ENCODE measurements around the gene ARL15.

Gene ARL15

DNA sequence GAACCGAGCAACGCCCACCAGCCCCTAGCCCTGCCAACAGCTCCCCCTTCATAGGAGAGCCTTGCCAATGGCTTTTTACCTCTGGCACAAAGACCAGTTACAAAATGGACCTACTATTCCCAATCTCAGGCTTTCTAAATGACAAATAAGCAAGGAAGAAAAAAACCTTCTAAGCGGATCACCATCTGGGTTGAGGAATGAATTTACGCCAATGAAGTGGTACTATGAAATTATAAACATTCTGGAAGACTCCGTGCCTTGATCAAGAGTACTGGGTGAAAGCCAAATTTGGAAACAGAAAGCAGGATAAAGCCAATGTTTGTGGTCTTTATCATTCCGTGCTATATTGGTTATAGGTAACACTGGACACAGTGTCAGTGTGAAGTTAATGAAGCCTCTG lies 378.0 kb downstream of the ARL15 start:
- no peak for DNase-seq (ENCODE audit: low read depth)

DNA sequence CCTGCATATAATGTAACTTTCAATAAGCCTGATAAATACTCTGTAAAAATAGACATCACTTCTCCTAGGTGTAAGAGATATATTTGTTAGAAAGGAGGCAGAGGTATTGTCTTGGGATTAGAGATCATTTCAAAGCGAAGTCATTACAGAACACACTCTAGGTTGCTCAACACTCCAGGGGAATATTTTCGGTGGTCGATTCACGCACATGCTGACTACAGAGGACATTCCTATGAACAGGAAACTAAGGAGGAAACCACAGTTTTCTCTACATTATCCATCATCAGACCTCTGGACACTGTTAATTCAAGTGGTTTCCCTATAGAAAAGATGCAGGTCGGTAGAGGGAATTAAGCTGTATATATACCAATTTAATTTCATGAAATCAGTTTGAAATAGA lies 379.9 kb downstream of the ARL15 start:
- no peak for DNase-seq (ENCODE audit: low read depth)

DNA sequence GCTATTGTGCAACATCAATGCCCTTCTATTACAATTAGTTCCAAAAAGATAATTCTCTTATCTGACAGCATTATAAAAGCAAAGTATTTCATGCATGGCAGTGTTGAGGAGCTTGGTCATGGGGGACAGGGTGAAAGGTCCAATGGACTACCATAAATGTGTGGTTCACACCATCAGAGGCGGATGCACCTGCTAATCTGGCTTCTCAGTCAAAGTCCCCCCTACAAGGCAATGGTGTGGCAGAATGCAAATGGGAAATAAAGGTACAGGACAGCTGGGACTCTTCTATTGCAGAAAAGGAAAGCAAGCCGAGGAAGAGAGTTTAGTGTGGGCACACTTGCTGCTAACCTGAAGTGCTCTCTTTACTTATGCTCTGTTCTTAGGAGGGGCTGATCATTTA lies 380.8 kb downstream of the ARL15 start:
- no peak for DNase-seq (ENCODE audit: low read depth)

DNA sequence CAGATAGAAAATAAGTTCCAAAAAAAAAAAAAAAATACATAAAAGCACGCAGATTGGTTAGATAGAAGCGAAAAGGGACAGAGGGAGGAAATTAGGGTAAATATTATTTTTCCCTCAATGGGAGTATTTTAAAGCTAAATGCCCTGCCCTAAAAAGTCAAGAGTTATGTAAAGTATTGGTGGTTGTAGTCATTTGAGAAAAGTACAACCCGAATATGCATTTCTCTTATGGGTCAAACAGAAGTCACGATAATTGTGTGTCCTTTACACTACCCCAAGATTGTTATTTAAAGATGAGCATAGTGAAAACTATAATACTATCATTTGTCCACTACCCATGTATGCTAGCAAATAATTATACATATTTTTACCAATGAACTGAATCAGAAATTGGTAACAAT lies 381.2 kb downstream of the ARL15 start:
- no peak for DNase-seq (ENCODE audit: low read depth)

DNA sequence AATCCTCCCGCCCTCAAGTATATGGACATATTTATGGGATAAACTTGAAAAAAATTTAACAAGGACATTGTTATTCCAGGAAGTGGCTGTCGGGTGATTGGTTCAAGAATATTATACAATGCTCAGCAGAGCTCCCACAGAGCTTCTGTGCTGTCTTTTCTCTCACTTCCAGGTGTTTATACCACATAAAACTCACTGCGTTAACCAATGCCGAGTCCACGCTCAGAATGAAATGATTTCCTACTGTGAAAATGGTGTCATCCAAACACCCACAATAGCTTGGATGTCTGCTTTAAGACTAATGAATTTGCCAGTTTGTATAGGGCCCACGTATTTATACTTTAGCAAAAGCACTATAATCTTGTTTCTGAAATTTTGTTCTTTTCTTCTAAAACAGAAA lies 381.7 kb downstream of the ARL15 start:
- no peak for DNase-seq (ENCODE audit: low read depth)

DNA sequence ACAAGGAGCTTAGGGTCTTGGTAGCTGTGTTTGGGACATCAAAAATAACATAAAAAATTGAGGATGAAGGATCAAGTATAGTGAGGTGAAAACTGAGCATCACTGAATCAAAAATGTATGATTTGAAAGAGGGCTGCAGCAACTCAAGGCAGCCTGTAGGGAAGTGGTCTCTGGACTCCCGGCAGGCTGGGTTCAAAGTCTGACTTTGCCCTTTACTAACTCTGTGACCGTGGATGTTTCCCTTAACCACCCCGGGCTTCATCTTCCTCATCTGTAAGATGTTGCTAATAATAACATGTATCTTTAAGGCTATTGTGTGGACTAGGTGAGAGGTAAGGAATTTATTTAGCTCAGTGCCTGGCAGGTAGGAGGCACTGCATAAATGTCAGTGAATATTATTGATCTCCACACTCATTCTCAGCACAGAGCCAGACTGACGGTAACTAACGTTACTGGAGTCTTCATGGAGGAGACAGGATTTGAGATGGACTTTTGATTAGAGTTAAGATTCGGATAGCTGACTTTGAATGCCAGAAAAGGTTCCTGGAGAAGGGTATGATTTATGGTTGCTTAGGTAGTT lies 382.6 kb downstream of the ARL15 start:
- no peak for DNase-seq (ENCODE audit: low read depth)

DNA sequence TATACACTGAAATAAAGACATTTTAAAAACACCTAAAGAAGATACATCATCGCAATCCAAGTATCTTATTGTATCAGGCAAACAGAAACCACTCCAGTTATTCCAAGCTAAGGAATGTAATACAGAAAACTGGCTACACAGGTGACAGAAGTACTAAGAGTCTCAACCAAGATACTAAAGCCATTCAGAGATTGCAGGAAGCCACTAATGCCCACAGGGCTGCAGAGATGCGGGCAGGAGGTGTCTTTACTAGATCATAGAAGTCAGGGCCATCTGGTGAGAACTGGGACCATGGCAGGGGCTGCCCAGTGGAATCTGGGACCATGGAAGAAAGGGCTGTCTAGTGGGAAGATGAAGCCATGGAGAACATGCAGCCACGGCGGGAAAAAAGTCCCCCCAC lies 384.3 kb downstream of the ARL15 start:
- no peak for DNase-seq (ENCODE audit: low read depth)

DNA sequence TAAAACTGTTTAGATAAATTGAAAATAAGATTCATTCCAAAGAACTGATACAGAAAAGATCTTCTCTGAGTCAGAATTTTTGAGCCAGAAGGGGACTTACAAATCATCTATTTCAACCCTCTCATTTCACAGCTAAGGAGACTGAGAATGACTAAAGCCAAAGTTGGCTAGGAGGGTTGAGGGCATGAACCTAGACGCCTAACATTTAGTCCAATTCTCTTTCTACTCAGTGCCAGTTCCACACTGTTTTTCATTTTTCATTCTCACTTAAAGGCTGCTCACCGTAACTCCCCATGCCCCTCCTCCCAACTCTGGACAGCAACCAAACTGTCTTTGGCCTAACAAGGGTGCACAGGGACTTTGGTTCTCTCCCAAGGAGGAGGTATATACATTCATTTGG lies 386.0 kb downstream of the ARL15 start:
- no peak for DNase-seq (ENCODE audit: low read depth)

DNA sequence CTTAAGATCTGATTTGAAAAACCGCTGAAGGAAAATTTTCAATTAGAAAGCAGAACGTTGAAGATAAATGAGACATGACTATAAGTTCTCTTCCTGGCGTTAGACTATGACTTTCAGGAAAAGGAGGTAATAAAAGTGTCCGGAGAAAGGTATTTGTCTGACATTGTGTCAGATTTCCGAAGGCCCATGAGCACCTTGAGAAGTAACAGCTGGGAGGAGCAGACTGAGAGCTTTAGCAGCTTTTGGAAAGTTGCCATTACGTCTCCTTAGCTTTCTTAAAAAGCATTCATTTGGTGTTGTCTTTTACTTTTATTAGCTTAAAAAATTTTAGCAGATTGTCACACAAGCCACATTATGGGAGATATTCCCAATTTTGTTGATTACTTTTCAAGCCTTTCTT lies 386.4 kb downstream of the ARL15 start:
- DNase-seq (ENCODE audit: low read depth) = no peak

DNA sequence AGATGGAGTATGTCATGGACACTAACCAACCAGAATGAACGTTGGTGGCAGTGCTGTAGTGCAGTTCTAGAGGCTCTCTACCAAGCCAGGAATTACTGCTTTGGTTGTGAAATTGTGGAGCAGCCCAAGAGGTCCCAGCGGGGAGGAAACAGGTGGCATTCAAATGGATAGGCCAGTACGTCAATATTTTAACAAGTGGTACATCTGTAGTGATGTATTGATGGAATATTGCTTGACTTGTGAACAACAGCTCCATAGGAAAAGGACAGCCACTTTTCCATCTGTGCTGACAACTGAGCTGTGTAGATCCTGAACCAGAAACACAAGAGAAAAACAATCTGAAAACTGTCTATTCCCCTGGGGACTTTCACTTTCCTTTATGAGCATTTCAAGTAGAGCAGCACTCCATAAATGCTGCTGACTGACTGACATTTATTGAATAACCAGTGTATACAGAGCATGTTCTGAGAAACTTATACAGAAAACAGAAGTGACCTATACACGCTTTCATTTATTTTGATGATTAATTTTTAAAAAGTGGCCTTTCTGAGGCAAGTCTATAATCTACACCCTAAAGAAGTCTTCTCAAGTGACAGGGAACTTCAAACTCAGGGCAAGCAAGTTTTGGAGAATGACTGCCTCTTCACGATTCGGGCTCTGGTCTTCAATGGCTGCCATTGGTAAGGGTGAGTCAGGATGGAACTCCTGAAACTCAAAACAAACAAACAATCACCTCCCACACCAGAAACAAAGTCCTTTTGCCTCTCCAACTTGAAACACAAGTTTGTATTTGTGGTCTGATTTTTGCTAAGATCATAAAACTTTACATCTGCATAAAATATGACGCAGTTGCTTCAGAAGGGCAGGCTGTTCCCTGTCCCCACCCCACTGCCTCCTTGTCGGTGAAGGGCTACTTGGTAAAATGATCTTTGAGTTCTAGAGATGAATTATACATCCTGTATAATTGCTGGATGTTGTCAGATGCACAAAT lies 387.6 kb downstream of the ARL15 start:
- no peak for DNase-seq (ENCODE audit: low read depth)

DNA sequence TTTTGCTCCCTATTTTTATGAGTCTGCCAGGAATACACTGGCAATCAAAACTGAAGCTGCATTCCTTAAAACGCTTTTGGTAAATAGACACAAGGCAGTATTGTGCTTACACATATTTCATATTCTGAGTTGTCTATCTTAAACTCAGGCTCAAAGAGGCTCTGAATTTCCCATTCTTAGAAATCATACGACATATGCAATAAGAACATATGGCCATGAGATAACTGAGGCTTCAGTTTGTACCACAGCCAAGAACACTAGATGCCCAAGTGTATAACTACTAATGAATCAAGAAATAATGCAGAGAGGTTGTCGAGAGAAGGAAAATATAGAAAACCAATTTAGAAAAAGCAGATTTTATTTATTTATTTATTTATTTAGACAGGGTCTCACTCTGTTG lies 392.5 kb downstream of the ARL15 start:
- DNase-seq (ENCODE audit: low read depth) = no peak

DNA sequence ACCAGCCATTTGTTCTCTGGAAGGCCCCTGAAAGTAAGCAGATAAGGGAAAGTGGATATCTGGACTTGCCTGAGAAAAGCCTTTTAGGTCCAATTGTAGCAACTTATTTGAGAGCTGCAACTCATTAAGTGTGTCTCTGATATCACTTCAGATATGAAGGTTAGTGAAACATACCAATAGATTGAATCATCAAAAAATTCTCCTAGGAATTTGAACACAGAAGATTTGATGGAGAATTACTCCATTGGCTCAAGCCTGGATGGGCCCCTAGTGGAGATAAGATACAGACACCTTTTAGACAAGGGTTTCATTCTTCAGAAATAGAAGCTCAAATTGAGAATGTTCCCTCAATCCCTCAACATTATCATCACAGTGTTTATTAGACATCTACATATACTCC lies 393.3 kb downstream of the ARL15 start:
- no peak for DNase-seq (ENCODE audit: low read depth)

DNA sequence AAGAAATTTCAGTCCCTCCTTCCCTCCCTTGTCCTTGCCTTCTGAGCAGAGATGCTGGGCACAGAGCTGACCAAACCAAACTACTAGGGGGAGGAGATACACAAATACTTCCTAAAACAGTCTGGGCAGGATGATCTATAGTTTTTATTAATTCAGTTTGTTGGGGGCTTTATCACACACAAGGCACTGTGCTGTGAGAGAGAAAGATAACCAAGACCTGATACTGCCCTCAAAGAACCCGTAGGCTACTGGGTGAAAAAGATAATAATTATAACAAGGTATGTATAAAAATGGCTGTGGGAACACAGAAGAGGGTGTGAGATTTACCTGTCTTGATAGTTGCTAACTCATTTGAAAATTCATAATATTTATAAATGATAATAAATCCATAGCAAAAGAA lies 395.3 kb downstream of the ARL15 start:
- DNase-seq (ENCODE audit: low read depth) = no peak

DNA sequence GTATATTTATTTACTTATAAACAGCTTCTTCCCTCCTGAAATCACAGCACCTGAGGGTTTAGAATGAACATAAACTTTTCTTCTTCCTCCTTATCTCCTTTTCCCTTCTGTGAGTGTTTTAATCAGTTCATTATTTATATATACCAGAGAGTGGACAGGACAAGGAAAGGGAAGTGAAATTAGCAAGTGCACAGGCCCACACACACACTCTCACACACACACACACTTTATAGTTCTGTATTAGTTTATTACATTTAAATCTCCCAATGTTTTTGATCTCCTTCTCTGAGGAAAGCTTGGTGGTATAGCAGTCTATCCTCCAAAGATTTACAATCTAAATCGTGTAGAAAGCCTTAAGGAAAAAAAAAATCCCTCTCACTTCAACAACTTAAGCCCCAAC lies 396.4 kb downstream of the ARL15 start:
- DNase-seq (ENCODE audit: low read depth) = no peak

DNA sequence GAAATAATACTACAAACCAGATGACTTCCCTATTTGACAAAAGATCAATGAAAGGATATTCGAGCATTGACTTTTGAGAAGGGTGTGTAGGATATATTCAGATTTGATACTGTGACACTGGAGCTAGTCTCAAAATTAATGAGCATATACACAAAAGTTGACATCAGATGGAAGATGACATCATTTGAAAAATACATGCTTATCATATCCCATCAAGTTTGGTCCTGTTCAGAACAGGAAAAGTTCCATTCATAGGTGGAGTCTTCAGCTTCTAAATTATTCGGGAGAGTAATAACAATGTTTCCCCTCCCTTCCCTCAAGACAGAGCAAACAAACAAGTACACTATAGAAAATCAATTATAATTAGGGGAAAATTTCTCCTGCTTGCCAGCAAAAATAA lies 401.6 kb downstream of the ARL15 start:
- DNase-seq (ENCODE audit: low read depth) = no peak

DNA sequence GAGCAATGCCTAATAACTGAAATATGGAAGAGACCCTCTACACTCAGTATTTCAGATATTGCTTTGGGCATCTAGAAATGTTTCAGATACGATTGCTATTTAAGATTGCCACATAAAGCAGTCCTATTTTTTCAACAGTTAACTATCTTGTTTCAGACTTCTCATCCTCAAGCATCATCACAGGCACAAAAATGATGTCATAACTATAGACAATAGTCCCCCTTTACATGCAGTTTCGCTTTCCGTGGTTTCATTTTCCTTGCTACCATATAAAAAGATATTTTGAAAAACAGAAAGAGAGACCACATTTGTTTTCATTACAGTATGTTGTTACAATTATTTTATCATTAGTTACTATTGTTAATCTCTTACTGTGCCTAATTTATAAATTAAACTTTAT lies 402.5 kb downstream of the ARL15 start:
- DNase-seq (ENCODE audit: low read depth) = no peak

DNA sequence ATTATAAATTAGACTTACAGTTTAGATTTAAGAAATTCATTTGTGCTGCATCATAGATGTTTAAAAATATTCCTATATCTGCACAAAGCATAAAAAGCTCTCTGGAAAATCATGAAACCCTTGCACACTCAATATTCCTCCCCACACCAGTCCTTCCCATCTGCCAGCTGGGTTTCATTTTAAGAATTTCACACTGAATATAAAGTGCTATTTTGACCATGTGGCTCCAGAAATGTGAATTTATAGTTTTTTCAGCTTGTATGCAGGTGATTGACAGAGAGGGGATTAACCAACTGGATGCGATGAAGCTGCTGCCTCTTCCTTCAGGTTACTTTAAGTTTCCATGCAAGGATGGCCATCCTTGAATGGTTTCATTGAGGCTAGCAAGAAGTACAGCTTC lies 403.6 kb downstream of the ARL15 start:
- no peak for DNase-seq (ENCODE audit: low read depth)

DNA sequence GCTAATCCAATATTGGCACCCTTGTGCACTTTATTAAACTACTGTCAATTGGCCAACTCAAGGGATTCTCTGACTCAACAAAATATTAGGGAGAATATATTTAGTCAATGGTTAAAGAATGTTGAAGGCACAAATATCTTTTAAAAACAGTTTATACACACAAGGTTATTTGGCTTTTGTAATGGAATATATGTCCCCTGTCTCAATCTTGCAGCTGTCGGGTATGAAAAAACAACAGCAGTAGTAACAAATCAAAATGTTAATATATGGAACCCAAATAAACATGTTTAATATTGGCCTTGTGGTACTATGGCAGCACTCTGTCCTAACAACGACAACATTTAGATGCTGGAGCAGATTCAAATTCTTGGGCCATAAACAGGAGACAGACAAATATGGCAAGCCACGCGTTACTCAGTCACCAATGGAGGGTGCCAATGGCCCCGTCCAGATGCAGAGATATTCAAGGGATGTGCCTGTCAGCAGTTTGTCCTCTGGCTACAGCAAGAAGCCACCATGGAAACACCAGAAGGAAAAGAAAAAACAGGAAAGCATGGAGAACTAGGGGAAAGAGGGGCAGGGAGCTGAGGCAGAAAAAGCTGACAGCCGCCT lies 408.0 kb downstream of the ARL15 start:
- DNase-seq (ENCODE audit: low read depth) = no peak

DNA sequence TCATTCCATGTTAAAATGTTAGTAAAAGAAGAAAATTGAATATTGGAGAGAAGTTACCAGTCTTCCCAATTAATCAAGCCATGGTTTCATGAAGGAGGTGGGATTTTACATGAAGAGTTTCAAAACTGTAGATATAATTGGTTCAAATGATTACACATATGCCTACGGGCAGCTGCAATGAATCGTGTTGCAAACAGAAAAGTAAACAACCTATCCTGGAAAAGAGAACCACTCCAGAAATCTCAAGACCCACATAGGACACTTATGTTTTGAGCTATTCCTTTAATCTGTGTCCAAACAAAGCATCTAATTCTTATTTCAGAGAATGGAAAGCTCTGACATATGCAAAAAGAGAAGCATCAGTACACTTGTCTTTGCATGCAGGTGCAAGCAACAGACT lies 409.7 kb downstream of the ARL15 start:
- DNase-seq (ENCODE audit: low read depth) = no peak

DNA sequence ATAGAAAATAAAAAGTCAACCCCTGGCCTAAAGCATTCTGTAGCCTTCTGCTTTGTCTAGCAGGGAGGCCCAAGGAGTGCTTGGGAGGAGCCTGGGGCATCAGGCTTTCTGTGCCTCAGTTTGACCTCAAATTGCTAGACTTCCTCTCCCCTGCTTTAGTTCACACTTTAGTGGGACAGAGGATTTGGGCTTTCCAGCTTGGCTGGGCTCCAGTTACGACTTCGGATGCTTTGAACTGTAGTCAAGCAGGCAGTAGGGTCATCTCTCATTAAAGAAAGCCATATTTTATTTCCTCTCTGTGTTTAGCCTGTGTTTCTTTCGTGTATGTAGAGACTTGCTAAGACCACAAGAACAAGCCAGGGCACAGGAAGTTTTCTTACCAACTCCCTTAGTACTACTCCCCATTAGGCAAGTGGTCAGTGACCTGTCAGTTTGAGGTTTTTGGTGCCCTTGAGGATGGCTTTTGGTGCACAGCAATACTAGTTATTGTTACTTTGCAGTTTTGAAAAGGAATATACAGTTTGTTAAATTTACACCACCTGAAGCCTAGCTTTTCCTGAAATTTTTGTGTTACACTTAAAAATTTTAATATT lies 415.2 kb downstream of the ARL15 start:
- no peak for DNase-seq (ENCODE audit: low read depth)

DNA sequence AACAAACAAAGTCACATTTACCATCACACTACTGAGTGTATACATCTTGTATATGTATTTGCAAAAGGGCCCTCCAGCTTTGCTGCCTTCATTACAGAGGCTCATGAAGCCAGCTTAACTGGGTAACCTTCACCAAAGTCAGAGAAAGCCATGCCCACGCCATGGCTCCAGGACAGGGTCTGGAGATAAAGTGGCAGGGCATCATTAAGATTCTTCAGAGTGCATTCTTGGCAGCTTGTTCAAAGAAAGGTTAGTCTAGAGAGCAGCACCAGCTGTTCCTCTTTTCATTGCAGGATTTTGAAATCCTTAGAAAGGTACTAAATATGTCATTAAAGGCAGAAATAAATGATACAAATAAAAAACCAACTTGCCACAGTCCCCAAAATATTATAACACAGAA lies 416.7 kb downstream of the ARL15 start:
- DNase-seq (ENCODE audit: low read depth) = no peak

DNA sequence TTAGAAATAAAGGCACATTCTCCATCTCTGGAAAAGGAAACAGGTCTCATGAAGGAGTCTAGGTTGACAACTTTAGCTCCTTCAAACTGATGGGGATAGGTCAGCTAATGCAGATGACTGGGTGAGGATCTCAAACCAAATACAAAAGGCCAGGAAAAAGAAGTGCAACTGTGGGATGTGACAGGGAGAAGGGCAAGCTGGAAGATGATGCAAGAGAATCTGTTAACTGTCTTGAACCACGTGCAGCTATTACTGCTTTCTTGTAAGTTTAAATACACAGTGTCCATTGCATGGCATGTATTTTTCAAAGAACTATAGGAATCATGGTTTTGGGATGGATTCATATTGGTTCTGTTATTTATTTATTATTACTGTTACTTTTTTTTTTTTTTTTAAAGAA lies 418.1 kb downstream of the ARL15 start:
- DNase-seq (ENCODE audit: low read depth) = no peak

DNA sequence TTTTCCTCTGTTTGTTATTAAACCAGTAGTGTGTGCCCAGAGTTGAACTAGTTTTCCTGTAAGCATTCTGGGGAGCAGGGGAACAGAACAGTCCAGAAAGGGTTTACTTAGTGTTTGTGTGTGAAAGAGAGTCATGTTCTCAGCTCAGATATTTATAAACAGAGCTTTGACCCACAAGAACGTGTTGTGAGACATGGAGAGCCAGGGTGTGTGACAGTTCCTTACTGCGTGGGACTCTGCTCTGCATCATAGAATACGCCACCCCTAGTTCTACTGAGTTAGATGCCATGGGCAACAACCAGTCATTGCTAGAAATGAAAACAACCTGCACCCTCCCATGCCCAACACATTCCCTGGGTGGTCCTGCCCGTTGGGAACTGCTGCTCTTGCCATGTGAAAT lies 419.2 kb downstream of the ARL15 start:
- DNase-seq (ENCODE audit: low read depth) = no peak

Data from stimulated activated CD8-positive, alpha-beta memory T cell treated with anti-CD3 and anti-CD28 coated beads, Interleukin-7, amount 100 ng/mL, for 24 hours (primary cell).